A673 (cell line): ENCODE results near the gene TICRR.

Source experiments
- EZH2 ChIP-seq: fragments of 200-600 bp; sonication (generic); IDR thresholded peaks from 2 replicates; pipeline ENCODE4 v1.6.1; 2017; ENCODE audit warnings: borderline replicate concordance, low read depth, mild to moderate bottlenecking, mixed read lengths, antibody characterized with exemption, low read length; ENCODE audit not compliant: poor library complexity, severe bottlenecking
- TF ChIP-seq, protein P1 (sequence below): fragments of 300-800, 200-600 bp; sonication (generic); conservative IDR thresholded peaks from 2 replicates; pipeline ENCODE4 v1.5.1; 2017; ENCODE audit warnings: low read depth, mild to moderate bottlenecking, antibody characterized with exemption, low read length, moderate library complexity, mixed read lengths

DNA sequence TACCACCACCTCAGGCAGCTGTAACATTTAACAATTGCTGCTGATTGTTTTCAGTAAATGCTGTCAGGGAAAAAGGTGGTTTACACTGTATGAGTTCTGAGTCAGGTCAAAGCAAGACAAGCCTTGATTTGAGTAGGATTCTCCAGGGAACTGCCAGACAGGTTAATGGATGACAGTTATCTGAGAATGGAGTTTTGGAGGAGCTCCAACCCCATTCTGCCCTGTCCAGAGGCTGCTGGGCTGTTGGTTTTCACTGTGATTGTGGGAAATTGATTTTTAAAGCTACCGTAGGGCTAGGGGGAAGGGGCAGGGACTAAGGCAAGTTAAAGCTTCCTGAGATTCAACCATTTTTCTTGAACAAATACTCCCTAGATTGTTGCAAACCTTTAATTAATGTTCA is 39.9 kb downstream of the TICRR start:
- TF ChIP-seq, protein P1, sequence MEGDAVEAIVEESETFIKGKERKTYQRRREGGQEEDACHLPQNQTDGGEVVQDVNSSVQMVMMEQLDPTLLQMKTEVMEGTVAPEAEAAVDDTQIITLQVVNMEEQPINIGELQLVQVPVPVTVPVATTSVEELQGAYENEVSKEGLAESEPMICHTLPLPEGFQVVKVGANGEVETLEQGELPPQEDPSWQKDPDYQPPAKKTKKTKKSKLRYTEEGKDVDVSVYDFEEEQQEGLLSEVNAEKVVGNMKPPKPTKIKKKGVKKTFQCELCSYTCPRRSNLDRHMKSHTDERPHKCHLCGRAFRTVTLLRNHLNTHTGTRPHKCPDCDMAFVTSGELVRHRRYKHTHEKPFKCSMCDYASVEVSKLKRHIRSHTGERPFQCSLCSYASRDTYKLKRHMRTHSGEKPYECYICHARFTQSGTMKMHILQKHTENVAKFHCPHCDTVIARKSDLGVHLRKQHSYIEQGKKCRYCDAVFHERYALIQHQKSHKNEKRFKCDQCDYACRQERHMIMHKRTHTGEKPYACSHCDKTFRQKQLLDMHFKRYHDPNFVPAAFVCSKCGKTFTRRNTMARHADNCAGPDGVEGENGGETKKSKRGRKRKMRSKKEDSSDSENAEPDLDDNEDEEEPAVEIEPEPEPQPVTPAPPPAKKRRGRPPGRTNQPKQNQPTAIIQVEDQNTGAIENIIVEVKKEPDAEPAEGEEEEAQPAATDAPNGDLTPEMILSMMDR = no peak
- no peak for TF ChIP-seq EZH2
